GM19455 (cell line): ENCODE measurements around the gene C9orf40.

ENCODE experiments used
- ATAC-seq: cut with Tn5 transposase; IDR thresholded peaks from one replicate; pipeline ENCODE4 v1.9.1; 2021; ENCODE audit not compliant: unreplicated experiment

C9orf40 gene

GRCh38 chr9:74942801-74943200 is 9.9 kb downstream of the C9orf40 start:
- ATAC-seq = no peak

GRCh38 chr9:74940600-74940999 is 12.1 kb downstream of the C9orf40 start:
- no peak for ATAC-seq

GRCh38 chr9:74935008-74935407 is 17.7 kb downstream of the C9orf40 start:
- no peak for ATAC-seq

- ATAC-seq = no peak
These were observed 31.0 kb downstream of the C9orf40 start for GRCh38 chr9:74921737-74922136.

- no peak for ATAC-seq
These were observed 31.6 kb downstream of the C9orf40 start for GRCh38 chr9:74920944-74921626.

GRCh38 chr9:74910036-74910435 is 42.7 kb downstream of the C9orf40 start:
- ATAC-seq = no peak

- ATAC-seq = no peak
These were observed 44.0 kb downstream of the C9orf40 start for GRCh38 chr9:74908665-74909064.

- no peak for ATAC-seq
These were observed 45.6 kb downstream of the C9orf40 start for GRCh38 chr9:74907085-74907484.

GRCh38 chr9:74901001-74901400 is 51.7 kb downstream of the C9orf40 start:
- no peak for ATAC-seq
